WTC11 (cell line): Measurements from ENCODE around the gene GSX2. TPM values are rescaled to one million over a fixed set of nuclear protein-coding genes. Genes with fewer than 3 reads are reported as not detected.
A peak's percentile ranks its signal among the peaks of the same experiment; 100 is the strongest.

Source experiments
- ATAC-seq: fragments of 200-7000 bp; cut with Tn5 transposase; 2 replicates; pipeline ENCODE4 v1.10.0; 2021; ENCODE audit warnings: mild to moderate bottlenecking, moderate library complexity
- CTCF ChIA-PET: fragments of 300-600 bp; sonication (Branson Sonifier 250); formaldehyde crosslinking; loops from one replicate; lab custom pipeline; 2021; ENCODE audit warnings: antibody characterized with exemption; lab: Charles Lee
- POLR2A ChIA-PET: fragments of 350-600 bp; sonication (Branson Sonifier 250); formaldehyde crosslinking; loops from one replicate; lab custom pipeline; 2021; ENCODE audit warnings: antibody characterized with exemption; lab: Charles Lee
- DNase-seq: peaks from one replicate; pipeline ENCODE4 v3.0.0; 2021; ENCODE audit warnings: low spot score
- H3K27ac Mint-ChIP-seq: 2 replicates; pipeline ENCODE4 v1.8.0; 2021; ENCODE audit warnings: mixed read lengths
- H3K27me3 Mint-ChIP-seq: 2 replicates; pipeline ENCODE4 v1.8.0; 2021; ENCODE audit warnings: low read depth, mild to moderate bottlenecking, moderate library complexity, mixed read lengths
- H3K36me3 Mint-ChIP-seq: 2 replicates; pipeline ENCODE4 v1.8.0; 2021; ENCODE audit warnings: mixed read lengths
- H3K4me1 Mint-ChIP-seq: 2 replicates; pipeline ENCODE4 v1.8.0; 2022; ENCODE audit warnings: mixed read lengths
- H3K4me3 Mint-ChIP-seq: 2 replicates; pipeline ENCODE4 v1.8.0; 2021; ENCODE audit warnings: mild to moderate bottlenecking, moderate library complexity, mixed read lengths
- H3K9me3 Mint-ChIP-seq: 2 replicates; pipeline ENCODE4 v1.8.0; 2021; ENCODE audit warnings: mixed read lengths
- ARID4B ChIP-seq: sonication (generic); formaldehyde crosslinking; IDR thresholded peaks from 2 replicates; pipeline ENCODE4 v1.8.0; 2023; ENCODE audit warnings: missing genetic modification reagents, mild to moderate bottlenecking, borderline replicate concordance
- ATF6 ChIP-seq: sonication (generic); formaldehyde crosslinking; IDR thresholded peaks from 2 replicates; pipeline ENCODE4 v1.8.1; 2023; ENCODE audit warnings: mild to moderate bottlenecking, missing genetic modification reagents
- E2F1 ChIP-seq: sonication (generic); formaldehyde crosslinking; IDR thresholded peaks from 2 replicates; pipeline ENCODE4 v1.8.0; 2022; ENCODE audit warnings: mild to moderate bottlenecking, missing genetic modification reagents
- FOXP1 ChIP-seq: sonication (generic); formaldehyde crosslinking; IDR thresholded peaks from 2 replicates; pipeline ENCODE4 v1.8.0; 2022; ENCODE audit warnings: missing genetic modification reagents, mild to moderate bottlenecking, moderate library complexity, borderline replicate concordance
- FOXP4 ChIP-seq: sonication (generic); formaldehyde crosslinking; IDR thresholded peaks from 2 replicates; pipeline ENCODE4 v1.8.0; 2022; ENCODE audit warnings: mild to moderate bottlenecking, missing genetic modification reagents
- GABPB1 ChIP-seq: sonication (generic); formaldehyde crosslinking; IDR thresholded peaks from 2 replicates; pipeline ENCODE4 v1.8.1; 2023; ENCODE audit warnings: mild to moderate bottlenecking, missing genetic modification reagents
- GTF2I ChIP-seq: fragments of 250-450 bp; sonication (Bioruptor Pico); conservative IDR thresholded peaks from 2 replicates; pipeline ENCODE4 v1.4.0; 2021; ENCODE audit warnings: mild to moderate bottlenecking
- IRF2 ChIP-seq: sonication (generic); formaldehyde crosslinking; IDR thresholded peaks from 2 replicates; pipeline ENCODE4 v1.8.0; 2022; ENCODE audit warnings: low read depth, missing genetic modification reagents, borderline replicate concordance
- KAT7 ChIP-seq: sonication (generic); formaldehyde crosslinking; IDR thresholded peaks from 2 replicates; pipeline ENCODE4 v1.8.1; 2023; ENCODE audit warnings: missing genetic modification reagents, mild to moderate bottlenecking, borderline replicate concordance
- MLX ChIP-seq: sonication (generic); formaldehyde crosslinking; IDR thresholded peaks from 2 replicates; pipeline ENCODE4 v1.8.1; 2023; ENCODE audit warnings: mild to moderate bottlenecking, missing genetic modification reagents, moderate library complexity
- PRDM15 ChIP-seq: sonication (generic); formaldehyde crosslinking; IDR thresholded peaks from 2 replicates; pipeline ENCODE4 v1.8.0; 2022; ENCODE audit warnings: missing genetic modification reagents
- SMAD4 ChIP-seq: sonication (generic); formaldehyde crosslinking; IDR thresholded peaks from 2 replicates; pipeline ENCODE4 v1.8.0; 2022; ENCODE audit warnings: mild to moderate bottlenecking, missing genetic modification reagents
- STAT6 ChIP-seq: sonication (generic); formaldehyde crosslinking; conservative IDR thresholded peaks from 2 replicates; pipeline ENCODE4 v1.8.1; 2023; ENCODE audit warnings: mild to moderate bottlenecking, low read depth, missing genetic modification reagents, moderate library complexity
- TCF7 ChIP-seq: sonication (generic); formaldehyde crosslinking; IDR thresholded peaks from 2 replicates; pipeline ENCODE4 v1.8.0; 2022; ENCODE audit warnings: mild to moderate bottlenecking, low read depth, missing genetic modification reagents, moderate library complexity
- TEAD4 ChIP-seq: sonication (generic); formaldehyde crosslinking; IDR thresholded peaks from 2 replicates; pipeline ENCODE4 v1.8.0; 2022; ENCODE audit warnings: mild to moderate bottlenecking, missing genetic modification reagents
- TP53 ChIP-seq: sonication (generic); formaldehyde crosslinking; IDR thresholded peaks from 2 replicates; pipeline ENCODE4 v1.8.1; 2023; ENCODE audit warnings: mild to moderate bottlenecking, missing genetic modification reagents
- total RNA-seq: library from RNA; stranded (reverse); gene quantifications from 3 replicates; pipeline ENCODE4 v1.2.3, GENCODE V29; 2021

The GSX2 gene
- total RNA-seq, 1 experiment from 2014 or later = not detected

- TF ChIP-seq TP53 (CRISPR knock-in tag) = no peak
- no peak for TF ChIP-seq GTF2I (CRISPR knock-in tag)
- TF ChIP-seq E2F1 (CRISPR knock-in tag) = no peak
- TF ChIP-seq PRDM15 (CRISPR knock-in tag) = no peak
- TF ChIP-seq FOXP4 (CRISPR knock-in tag) = no peak
Measured at GRCh38 chr4:54098375-54098774, 1.6 kb upstream of the GSX2 start (continued).

- Mint-ChIP-seq H3K27ac (no peak overlapping the region), H3K27me3 (peaks cover 100% of the 10 kb centered on the region), H3K4me1 (peaks cover 81% of the 10 kb centered on the region), H3K9me3 (no peaks in the 10 kb centered on the region), H3K4me3 (peak overlapping the region; percentile 68), H3K36me3 (no peaks in the 10 kb centered on the region)
- ChIA-PET CTCF (interaction anchor here (0.8 to 2.6 kb wide), 7 partner anchors 8 to 174 kb away, joined by 3 to 20 read pairs (median 3); no protein-coding TSS in a partner anchor), POLR2A (no interaction called here)
- DNase-seq (peak; percentile 36), ATAC-seq (peak; percentile 6; the same call in 1 of the 2 replicates)
- no peak for TF ChIP-seq TEAD4 (CRISPR knock-in tag)
- TF ChIP-seq GABPB1 (CRISPR knock-in tag) = no peak
- TF ChIP-seq STAT6 = no peak
- no peak for TF ChIP-seq IRF2 (CRISPR knock-in tag)
- TF ChIP-seq SMAD4 (CRISPR knock-in tag) = no peak
- TF ChIP-seq TCF7 (CRISPR knock-in tag) = no peak
- TF ChIP-seq FOXP1 (CRISPR knock-in tag) = no peak
- no peak for TF ChIP-seq ATF6 (CRISPR knock-in tag)
- no peak for TF ChIP-seq KAT7 (CRISPR knock-in tag)
- TF ChIP-seq ARID4B = no peak
- no peak for TF ChIP-seq FOXP4 (CRISPR knock-in tag)
- no peak for TF ChIP-seq MLX (CRISPR knock-in tag)
Measured at GRCh38 chr4:54099287-54099747, 646 bp upstream of the GSX2 start.
